ENCODE measurements around the gene NDUFB4. TPM values are rescaled to one million over a fixed set of nuclear protein-coding genes. Genes with fewer than 3 reads are reported as not detected.
A peak's percentile ranks its signal among the peaks of the same experiment; 100 is the strongest.

The NDUFB4 gene
- total RNA-seq, 1 experiment from 2014 or later, result 161 TPM

GRCh38 chr3:120587332-120587975 is 8.7 kb upstream of the NDUFB4 start:
- Histone ChIP-seq H4K20me1 (ENCODE audit: insufficient read depth) (no peaks in the 10 kb centered on the region), H3K9me3 (ENCODE audit: control insufficient read depth in 1 of 2, insufficient read depth in 1 of 2, low read depth in 1 of 2, low read length in 2 of 2) (no peaks in the 10 kb centered on the region), H3K27ac (ENCODE audit: low read depth, low read length) (no peak overlapping the region), H3K4me3 (replicated peaks in 1 of 2; ENCODE audit: low read depth in 1 of 2, low read length in 2 of 2) (no peak overlapping the region), H3K27me3 (ENCODE audit: insufficient read depth, low read length) (no peaks in the 10 kb centered on the region), H3K9ac (ENCODE audit: low read length) (no peak overlapping the region), H3K4me1 (ENCODE audit: control insufficient read depth in 1 of 2, insufficient read depth in 2 of 2, low read length in 2 of 2) (no peaks in the 10 kb centered on the region), H3K79me2 (ENCODE audit: insufficient read depth, low read length) (no peaks in the 10 kb centered on the region), H2AFZ (ENCODE audit: low read depth, low read length, poor library complexity, severe bottlenecking) (no peak overlapping the region), H3K36me3 (ENCODE audit: control insufficient read depth in 1 of 2, insufficient read depth in 2 of 2, low read length in 2 of 2) (no peaks in the 10 kb centered on the region), H3K9me2 (ENCODE audit: insufficient read depth) (no peaks in the 10 kb centered on the region), H3K4me2 (ENCODE audit: low read length) (no peak overlapping the region)
- CTCF ChIA-PET, result no interaction called here
- RAD21 ChIA-PET (ENCODE audit: low non-redundant PET in 1 of 2, low total read pairs in 2 of 2, uncharacterized antibody in 2 of 2, unreplicated experiment in 2 of 2), result no interaction called here
- intact Hi-C loops (cut with micrococcal nuclease), result no loop called here
- POLR2A ChIA-PET, result no interaction called here
- DNase-seq (ENCODE audit: low read depth, low spot score), result no peak
- no peak for ATAC-seq
- TF ChIP-seq ZFX (IDR thresholded peaks at IDR 0.05) (no peak), CEBPB (IDR thresholded peaks at IDR 0.05; ENCODE audit: low read depth) (no peak), ZNF274 (IDR thresholded peaks at IDR 0.05; ENCODE audit: low read depth, low read length) (no peak)
- no TSS peak for BruUV-seq (replicated peaks)

- Histone ChIP-seq H4K20me1 (ENCODE audit: insufficient read depth) (no peaks in the 10 kb centered on the region), H3K9me2 (ENCODE audit: insufficient read depth) (no peaks in the 10 kb centered on the region), H3K27me3 (ENCODE audit: insufficient read depth, low read length) (no peaks in the 10 kb centered on the region), H3K9me3 (ENCODE audit: control insufficient read depth in 1 of 2, insufficient read depth in 1 of 2, low read depth in 1 of 2, low read length in 2 of 2) (no peaks in the 10 kb centered on the region), H3K9ac (ENCODE audit: low read length) (peak overlapping the region; percentile 98), H3K4me3 (replicated peaks in 1 of 2; ENCODE audit: low read depth in 1 of 2, low read length in 2 of 2) (peak overlapping the region; percentile 69 to 97), H3K4me2 (ENCODE audit: low read length) (peak overlapping the region; percentile 87), H3K4me1 (ENCODE audit: control insufficient read depth in 1 of 2, insufficient read depth in 2 of 2, low read length in 2 of 2) (peaks cover 3 to 11% of the 10 kb centered on the region in 2 experiments; a peak in 2 of 4 replicates), H3K79me2 (ENCODE audit: insufficient read depth, low read length) (peaks cover 46% of the 10 kb centered on the region), H2AFZ (ENCODE audit: low read depth, low read length, poor library complexity, severe bottlenecking) (peak overlapping the region; percentile 91), H3K36me3 (ENCODE audit: control insufficient read depth in 1 of 2, insufficient read depth in 2 of 2, low read length in 2 of 2) (peaks cover 11 to 17% of the 10 kb centered on the region in 2 experiments; a peak in 3 of 4 replicates), H3K27ac (ENCODE audit: low read depth, low read length) (peak overlapping the region; percentile 15)
- ATAC-seq, result no peak
- intact Hi-C loops (cut with micrococcal nuclease), result loop anchor here (1.0 kb wide), 1 partner anchor 147 kb away; the partner anchor contains the start of genes GTF2E1 and RABL3
- TSS peak; percentile 78 for BruUV-seq (replicated peaks)
- CTCF ChIA-PET, result interaction anchor here (0.6 to 1.5 kb wide), 6 partner anchors 9 to 199 kb away, joined by 3 to 9 read pairs (median 4); no protein-coding TSS in a partner anchor
- POLR2A ChIA-PET, result interaction anchor here (0.6 to 2.6 kb wide), 9 partner anchors 9 to 500 kb away, joined by 3 to 9 read pairs (median 4); no protein-coding TSS in a partner anchor
- DNase-seq (ENCODE audit: low read depth, low spot score), result no peak
- TF ChIP-seq FOSL1 (IDR thresholded peaks at IDR 0.05; ENCODE audit: low read depth) (no peak), TCF7L2 (IDR thresholded peaks at IDR 0.05; ENCODE audit: borderline replicate concordance, extremely low read depth, insufficient read depth, insufficient read length) (no peak), YY1 (IDR thresholded peaks at IDR 0.05; ENCODE audit: extremely low read depth, insufficient replicate concordance, low read depth, low read length) (no peak), CBX3 (IDR thresholded peaks at IDR 0.05; ENCODE audit: low read depth) (0 out of 2 replicates have a peak, but pooled peaks have one; percentile 6)
- RAD21 ChIA-PET (ENCODE audit: low non-redundant PET in 1 of 2, low total read pairs in 2 of 2, uncharacterized antibody in 2 of 2, unreplicated experiment in 2 of 2), result no interaction called here
Measured at GRCh38 chr3:120595788-120596115, 384 bp upstream of the NDUFB4 start.
